K562 (cell line): ENCODE data around the gene CFD. TPM values are rescaled to one million over a fixed set of nuclear protein-coding genes. Genes with fewer than 3 reads are reported as not detected.

ENCODE experiments used
- ATAC-seq: fragments of 200-7000 bp; cut with Tn5 transposase; 3 replicates; pipeline ENCODE4 v1.9.1; 2020; ENCODE audit warnings: moderate library complexity
- BruUV-seq: library from RNA; stranded (reverse); fragments of 400-500 nt; replicated peaks from 2 replicates; lab custom pipeline; 2021; lab: Mats Ljungman, UMichigan
- CTCF ChIA-PET: fragments of 300-600 bp; formaldehyde crosslinking; extraction: SDS; loops from one replicate; lab custom pipeline; 2021; ENCODE audit warnings: low intra/inter-chr PET ratio; lab: Yijun Ruan, JAX
- POLR2A ChIA-PET: fragments of 300-600, 350-650 bp; sonication (Branson Sonifier 250); formaldehyde crosslinking; extraction: SDS; loops from one replicate; lab custom pipeline; 2021; ENCODE audit warnings: antibody characterized with exemption, inconsistent platforms; lab: Yijun Ruan, JAX
- DNase-seq, 4 experiments: peaks; one replicate each; pipeline versions ENCODE4 v3.0.0 to v3.0.0-alpha.2; 2011 to 2018; ENCODE audit warnings: low spot score in 3 of 4, mixed read lengths in 3 of 4; ENCODE audit errors: extremely low read depth in 1 of 4
- FAIRE-seq: peaks from 2 replicates; lab custom pipeline; 2011; peaks lifted over from hg19 to GRCh38; lab: Jason Lieb, UNC
- H2AFZ ChIP-seq: 2 replicates; pipeline ENCODE4 v1.6.0; 2011; ENCODE audit warnings: low read depth, low read length, control low read depth, inconsistent platforms
- H3K27ac ChIP-seq: fragments of 200-600 bp; 3 replicates; pipeline ENCODE4 v1.8.0; 2011; ENCODE audit warnings: low read depth, mild to moderate bottlenecking, control low read depth, inconsistent platforms, low read length, moderate library complexity, mixed read lengths; ENCODE audit errors: extremely low read depth
- H3K27me3 ChIP-seq, 2 experiments: fragments of 300-600 bp in 1 of 2; 2 replicates in 1 of 2; 3 replicates in 1 of 2; pipeline versions ENCODE4 v1.6.0 to v1.8.0; 2011; ENCODE audit warnings: inconsistent platforms in 2 of 2, low read length in 2 of 2, mild to moderate bottlenecking in 1 of 2, mixed read lengths in 1 of 2, moderate library complexity in 1 of 2; ENCODE audit not compliant: control insufficient read depth in 2 of 2, insufficient read depth in 2 of 2
- H3K36me3 ChIP-seq: fragments of 300-600 bp; 3 replicates; pipeline ENCODE4 v1.8.0; 2011; ENCODE audit warnings: mild to moderate bottlenecking, low read length, inconsistent platforms; ENCODE audit not compliant: control insufficient read depth, insufficient read depth
- H3K4me1 ChIP-seq, 2 experiments: fragments of 200-600 bp in 1 of 2; replicated peaks in 1 of 2; 2 replicates in 1 of 2; 3 replicates in 1 of 2; pipeline versions ENCODE4 v1.5.1 to v1.8.0; 2011; ENCODE audit warnings: inconsistent platforms in 2 of 2, low read length in 2 of 2, mild to moderate bottlenecking in 1 of 2, mixed read lengths in 1 of 2, moderate library complexity in 1 of 2; ENCODE audit not compliant: control insufficient read depth in 2 of 2, insufficient read depth in 2 of 2
- H3K4me2 ChIP-seq: 2 replicates; pipeline ENCODE4 v1.6.1; 2011; ENCODE audit warnings: low read length, control low read depth, inconsistent platforms, mixed read lengths; ENCODE audit not compliant: insufficient read depth
- H3K4me3 ChIP-seq: fragments of 200-600 bp; sonication (generic), shearing (Covaris generic); 2 replicates; pipeline ENCODE4 v1.5.1; 2016; ENCODE audit warnings: control low read depth, inconsistent platforms
- H3K79me2 ChIP-seq: fragments of 200-600 bp; 3 replicates; pipeline ENCODE4 v1.8.0; 2011; ENCODE audit warnings: low read length, inconsistent platforms; ENCODE audit not compliant: control insufficient read depth, insufficient read depth
- H3K9ac ChIP-seq, 2 experiments: 2 replicates each; pipeline versions ENCODE4 v1.6.0 to v1.6.1; 2011; ENCODE audit warnings: low read depth in 2 of 2, low read length in 2 of 2, control low read depth in 1 of 2, inconsistent platforms in 1 of 2, mild to moderate bottlenecking in 1 of 2, mixed read lengths in 1 of 2; ENCODE audit not compliant: insufficient read depth in 1 of 2
- H3K9me1 ChIP-seq: one replicate; pipeline ENCODE4 v1.6.0; 2011; ENCODE audit warnings: inconsistent platforms, mild to moderate bottlenecking, low read length, moderate library complexity; ENCODE audit not compliant: control insufficient read depth, insufficient read depth
- H3K9me3 ChIP-seq: replicated peaks from 2 replicates; pipeline ENCODE4 v1.5.1; 2011; ENCODE audit warnings: low read depth, low read length, inconsistent platforms; ENCODE audit not compliant: control insufficient read depth, insufficient read depth
- H4K20me1 ChIP-seq: replicated peaks from 2 replicates; pipeline ENCODE4 v1.6.1; 2011; ENCODE audit warnings: low read length, inconsistent platforms, mixed read lengths; ENCODE audit not compliant: control insufficient read depth, insufficient read depth
- DPF2 ChIP-seq: fragments of 450-650 bp; IDR thresholded peaks from 2 replicates; pipeline ENCODE4 v1.6.1; 2016
- EGR1 ChIP-seq: fragments of 450-650 bp; conservative IDR thresholded peaks from 2 replicates; pipeline ENCODE4 v1.6.1; 2017; ENCODE audit warnings: mild to moderate bottlenecking
- ETS1 ChIP-seq: conservative IDR thresholded peaks from 2 replicates; pipeline ENCODE4 v1.6.1; 2011; ENCODE audit warnings: low read depth, mild to moderate bottlenecking, low read length; ENCODE audit not compliant: control insufficient read depth
- KDM5B ChIP-seq: fragments of 200-600 bp; sonication (generic); IDR thresholded peaks from 2 replicates; pipeline ENCODE4 v1.6.1; 2012; ENCODE audit warnings: low read depth, mild to moderate bottlenecking, moderate library complexity, low read length, control low read depth, inconsistent platforms; ENCODE audit not compliant: insufficient replicate concordance
- MCM3 ChIP-seq: fragments of 450-650 bp; IDR thresholded peaks from 2 replicates; pipeline ENCODE4 v1.6.1; 2016
- PHB2 ChIP-seq: fragments of 450-650 bp; IDR thresholded peaks from 2 replicates; pipeline ENCODE4 v1.6.1; 2017; ENCODE audit warnings: low read depth
- ZBTB33 ChIP-seq: sonication (generic); formaldehyde crosslinking; IDR thresholded peaks from 2 replicates; pipeline ENCODE4 v1.8.1; 2023; ENCODE audit warnings: mild to moderate bottlenecking, missing genetic modification reagents
- ZNF121 ChIP-seq: sonication (generic); formaldehyde crosslinking; conservative IDR thresholded peaks from 2 replicates; pipeline ENCODE4 v1.8.0; 2022; ENCODE audit warnings: missing genetic modification reagents
- ZNF436 ChIP-seq: fragments of 250-450, 450-650 bp; sonication (Bioruptor Pico); formaldehyde crosslinking; IDR thresholded peaks from 2 replicates; pipeline ENCODE4 v1.7.0; 2020; ENCODE audit warnings: mild to moderate bottlenecking
- WGBS: fragments of 100-300 bp; shearing (Covaris generic); methylation state at CpG from one replicate; pipeline ENCODE4 v1.1.6; 2016; ENCODE audit warnings: low coverage, mixed read lengths; ENCODE audit not compliant: insufficient coverage; ENCODE audit errors: missing lambda C conversion rate; 5-methylcytosine and 5-hydroxymethylcytosine counted together
- in situ Hi-C: fragments of 300-500 bp; cut with MboI; formaldehyde crosslinking; loops from 4 replicates; pipeline ENCODE4 v1.15.0; 2018; ENCODE audit warnings: inconsistent platforms, mixed read lengths
- intact Hi-C: fragments of 100-400 bp; cut with micrococcal nuclease; formaldehyde crosslinking; loops from 2 replicates; pipeline ENCODE4 v1.14.2; 2022
- polyA plus RNA-seq, 8 experiments: library from polyadenylated mRNA; depleted of rRNA in 4 of 8; stranded (reverse) in 5 of 8; unstranded in 3 of 8; fragments of >200 nt; fragmentation: Nextera tagmentation in 2 of 8; fragmentation: Illumina TruSeq in 1 of 8; extraction: Ambion mirVana in 2 of 8; extraction: Trizol in 1 of 8; gene quantifications; 2 replicates each; pipeline versions ENCODE4 v1.2.1 to v1.2.3, GENCODE V29; 2011 to 2014; ENCODE audit warnings: inconsistent platforms in 1 of 8, missing spikeins in 1 of 8
- total RNA-seq, 7 experiments: library from RNA; depleted of rRNA in 6 of 7; stranded (reverse); fragments of >200 nt in 6 of 7; fragmentation: Illumina TruSeq in 2 of 7; extraction: Trizol in 2 of 7; gene quantifications; 2 replicates each; pipeline versions ENCODE4 v1.2.1 to v1.2.3, GENCODE V29; 2011 to 2021; ENCODE audit warnings: low replicate concordance in 1 of 7
- TF ChIP-seq, protein P1 (sequence below): fragments of 450-650 bp; IDR thresholded peaks from 2 replicates; pipeline ENCODE4 v1.6.1; 2016; ENCODE audit warnings: missing biosample characterization, missing genetic modification characterization

CFD gene
- total and polyA plus RNA-seq, 9 of the 15 experiments (the other 6 are each of a cell fraction or from before 2014, with no cell fraction given), result 0.52 to 59.4 (median 7.6) TPM

DNA sequence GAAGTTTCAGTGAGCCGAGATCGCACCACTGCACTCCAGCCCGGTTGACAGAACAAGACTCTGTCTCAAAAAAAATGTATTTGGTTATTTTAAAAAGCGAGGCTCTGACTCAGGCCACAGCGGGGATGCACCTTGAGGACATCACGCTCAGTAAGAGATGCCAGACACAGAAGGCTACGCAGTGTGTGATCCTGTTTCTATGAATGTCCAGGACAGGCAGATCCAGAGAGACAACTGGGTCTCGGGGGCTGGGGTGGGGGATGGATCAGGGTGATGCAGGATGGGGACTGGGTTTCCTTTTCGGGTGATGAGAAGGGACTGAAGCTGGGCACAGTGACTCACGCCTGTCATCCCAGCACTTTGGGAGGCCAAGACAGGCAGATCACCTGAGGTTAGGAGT, 28.1 kb downstream of the CFD start:
- FAIRE-seq, result no peak
- Histone ChIP-seq H3K27ac (no peak overlapping the region), H2AFZ (no peak overlapping the region), H3K9me1 (no peaks in the 10 kb centered on the region), H3K4me1 (peaks cover 5 to 85% of the 10 kb centered on the region in 2 experiments; a peak in 4 of 5 replicates), H3K4me2 (no peak overlapping the region), H3K4me3 (no peak overlapping the region), H3K9me3 (no peaks in the 10 kb centered on the region), H3K36me3 (peaks cover 77% of the 10 kb centered on the region), H3K27me3 (no peaks in the 10 kb centered on the region), H3K79me2 (peaks cover 37% of the 10 kb centered on the region), H4K20me1 (peaks cover 4% of the 10 kb centered on the region; the same call in 1 of the 2 replicates), H3K9ac (peak overlapping the region in 1 of 2 experiments; percentile 68; a peak in 1 of 4 replicates)
- no peak for DNase-seq
- in situ Hi-C loops, result no loop called here
- no peak for ATAC-seq
- CTCF ChIA-PET, result no interaction called here
- POLR2A ChIA-PET, result no interaction called here
- no TSS peak for BruUV-seq
- intact Hi-C loops, result no loop called here
- TF ChIP-seq ZNF121, result no peak
- WGBS, result 93% methylated on average over 8 of the region's 10 CpGs

GRCh38 chr19:888581-889385, 29.3 kb downstream of the CFD start:
- Histone ChIP-seq H3K9me3 (no peaks in the 10 kb centered on the region), H3K36me3 (peaks cover 66% of the 10 kb centered on the region; the same call in 2 of the 3 replicates), H3K4me3 (no peak overlapping the region), H3K9me1 (no peaks in the 10 kb centered on the region), H3K4me1 (peaks cover 5 to 78% of the 10 kb centered on the region in 2 experiments; a peak in 4 of 5 replicates), H2AFZ (no peak overlapping the region), H3K9ac (peak overlapping the region in 1 of 2 experiments; percentile 82; a peak in 2 of 4 replicates), H3K4me2 (no peak overlapping the region), H4K20me1 (peaks cover 6% of the 10 kb centered on the region), H3K27me3 (no peaks in the 10 kb centered on the region), H3K79me2 (peaks cover 40% of the 10 kb centered on the region), H3K27ac (peak overlapping the region; percentile 58)
- WGBS, result 54% methylated on average over 30 of the region's 30 CpGs
- FAIRE-seq, result peak; percentile 99
- ChIA-PET POLR2A (interaction anchor here (0.6 kb wide), 1 partner anchor 179 kb away, joined by 4 read pairs; no protein-coding TSS in a partner anchor), CTCF (no interaction called here)
- in situ Hi-C loops (no loop called here), intact Hi-C loops (no loop called here)
- peak; percentile 65 to 87 (median 70) for DNase-seq
- ATAC-seq, result peak; percentile 75
- no TSS peak for BruUV-seq
- TF ChIP-seq ETS1 (no peak), DPF2 (no peak), KDM5B (peak; percentile 30), ZNF436 (CRISPR knock-in tag) (no peak), ZBTB33 (no peak), MCM3 (no peak), PHB2 (no peak), EGR1 (no peak; the same call in 1 of the 2 replicates)
- TF ChIP-seq, protein P1, sequence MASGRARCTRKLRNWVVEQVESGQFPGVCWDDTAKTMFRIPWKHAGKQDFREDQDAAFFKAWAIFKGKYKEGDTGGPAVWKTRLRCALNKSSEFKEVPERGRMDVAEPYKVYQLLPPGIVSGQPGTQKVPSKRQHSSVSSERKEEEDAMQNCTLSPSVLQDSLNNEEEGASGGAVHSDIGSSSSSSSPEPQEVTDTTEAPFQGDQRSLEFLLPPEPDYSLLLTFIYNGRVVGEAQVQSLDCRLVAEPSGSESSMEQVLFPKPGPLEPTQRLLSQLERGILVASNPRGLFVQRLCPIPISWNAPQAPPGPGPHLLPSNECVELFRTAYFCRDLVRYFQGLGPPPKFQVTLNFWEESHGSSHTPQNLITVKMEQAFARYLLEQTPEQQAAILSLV (tag), result no peak
